K562 (cell line): ENCODE results near the gene RBMS3. TPM values are rescaled to one million over a fixed set of nuclear protein-coding genes. Genes with fewer than 3 reads are reported as not detected.

Experiments
- ATAC-seq: fragments of 200-7000 bp; cut with Tn5 transposase; 3 replicates; pipeline ENCODE4 v1.9.1; 2020; ENCODE audit warnings: moderate library complexity
- BruUV-seq: library from RNA; stranded (reverse); fragments of 400-500 nt; replicated peaks from 2 replicates; lab custom pipeline; 2021; lab: Mats Ljungman, UMichigan
- CTCF ChIA-PET: fragments of 300-600 bp; formaldehyde crosslinking; extraction: SDS; loops from one replicate; lab custom pipeline; 2021; ENCODE audit warnings: low intra/inter-chr PET ratio; lab: Yijun Ruan, JAX
- POLR2A ChIA-PET: fragments of 300-600, 350-650 bp; sonication (Branson Sonifier 250); formaldehyde crosslinking; extraction: SDS; loops from one replicate; lab custom pipeline; 2021; ENCODE audit warnings: antibody characterized with exemption, inconsistent platforms; lab: Yijun Ruan, JAX
- DNase-seq, 4 experiments: peaks; one replicate each; pipeline versions ENCODE4 v3.0.0 to v3.0.0-alpha.2; 2011 to 2018; ENCODE audit warnings: low spot score in 3 of 4, mixed read lengths in 3 of 4; ENCODE audit errors: extremely low read depth in 1 of 4
- FAIRE-seq: peaks from 2 replicates; lab custom pipeline; 2011; peaks lifted over from hg19 to GRCh38; lab: Jason Lieb, UNC
- H2AFZ ChIP-seq: 2 replicates; pipeline ENCODE4 v1.6.0; 2011; ENCODE audit warnings: low read depth, low read length, control low read depth, inconsistent platforms
- H3K27ac ChIP-seq: fragments of 200-600 bp; 3 replicates; pipeline ENCODE4 v1.8.0; 2011; ENCODE audit warnings: low read depth, mild to moderate bottlenecking, control low read depth, inconsistent platforms, low read length, moderate library complexity, mixed read lengths; ENCODE audit errors: extremely low read depth
- H3K27me3 ChIP-seq, 2 experiments: fragments of 300-600 bp in 1 of 2; 2 replicates in 1 of 2; 3 replicates in 1 of 2; pipeline versions ENCODE4 v1.6.0 to v1.8.0; 2011; ENCODE audit warnings: inconsistent platforms in 2 of 2, low read length in 2 of 2, mild to moderate bottlenecking in 1 of 2, mixed read lengths in 1 of 2, moderate library complexity in 1 of 2; ENCODE audit not compliant: control insufficient read depth in 2 of 2, insufficient read depth in 2 of 2
- H3K36me3 ChIP-seq: fragments of 300-600 bp; 3 replicates; pipeline ENCODE4 v1.8.0; 2011; ENCODE audit warnings: mild to moderate bottlenecking, low read length, inconsistent platforms; ENCODE audit not compliant: control insufficient read depth, insufficient read depth
- H3K4me1 ChIP-seq, 2 experiments: fragments of 200-600 bp in 1 of 2; replicated peaks in 1 of 2; 2 replicates in 1 of 2; 3 replicates in 1 of 2; pipeline versions ENCODE4 v1.5.1 to v1.8.0; 2011; ENCODE audit warnings: inconsistent platforms in 2 of 2, low read length in 2 of 2, mild to moderate bottlenecking in 1 of 2, mixed read lengths in 1 of 2, moderate library complexity in 1 of 2; ENCODE audit not compliant: control insufficient read depth in 2 of 2, insufficient read depth in 2 of 2
- H3K4me2 ChIP-seq: 2 replicates; pipeline ENCODE4 v1.6.1; 2011; ENCODE audit warnings: low read length, control low read depth, inconsistent platforms, mixed read lengths; ENCODE audit not compliant: insufficient read depth
- H3K4me3 ChIP-seq: fragments of 200-600 bp; sonication (generic), shearing (Covaris generic); 2 replicates; pipeline ENCODE4 v1.5.1; 2016; ENCODE audit warnings: control low read depth, inconsistent platforms
- H3K79me2 ChIP-seq: fragments of 200-600 bp; 3 replicates; pipeline ENCODE4 v1.8.0; 2011; ENCODE audit warnings: low read length, inconsistent platforms; ENCODE audit not compliant: control insufficient read depth, insufficient read depth
- H3K9ac ChIP-seq, 2 experiments: 2 replicates each; pipeline versions ENCODE4 v1.6.0 to v1.6.1; 2011; ENCODE audit warnings: low read depth in 2 of 2, low read length in 2 of 2, control low read depth in 1 of 2, inconsistent platforms in 1 of 2, mild to moderate bottlenecking in 1 of 2, mixed read lengths in 1 of 2; ENCODE audit not compliant: insufficient read depth in 1 of 2
- H3K9me1 ChIP-seq: one replicate; pipeline ENCODE4 v1.6.0; 2011; ENCODE audit warnings: inconsistent platforms, mild to moderate bottlenecking, low read length, moderate library complexity; ENCODE audit not compliant: control insufficient read depth, insufficient read depth
- H3K9me3 ChIP-seq: replicated peaks from 2 replicates; pipeline ENCODE4 v1.5.1; 2011; ENCODE audit warnings: low read depth, low read length, inconsistent platforms; ENCODE audit not compliant: control insufficient read depth, insufficient read depth
- H4K20me1 ChIP-seq: replicated peaks from 2 replicates; pipeline ENCODE4 v1.6.1; 2011; ENCODE audit warnings: low read length, inconsistent platforms, mixed read lengths; ENCODE audit not compliant: control insufficient read depth, insufficient read depth
- ATF3 ChIP-seq, 2 experiments: fragments of 450-650 bp in 1 of 2; sonication (generic) in 1 of 2; formaldehyde crosslinking in 1 of 2; IDR thresholded peaks in 1 of 2; conservative IDR thresholded peaks in 1 of 2; 2 replicates each; pipeline versions ENCODE4 v1.6.1 to v1.8.1; 2016 to 2023; ENCODE audit warnings: mild to moderate bottlenecking in 2 of 2, moderate library complexity in 2 of 2, inconsistent platforms in 1 of 2, missing genetic modification reagents in 1 of 2
- BACH1 ChIP-seq: fragments of 200-800 bp; sonication (Bioruptor generic); IDR thresholded peaks from 2 replicates; pipeline ENCODE4 v1.6.1; 2016; ENCODE audit warnings: missing genetic modification characterization, missing compliant biosample characterization
- CHD1 ChIP-seq: fragments of 200-600 bp; sonication (generic); IDR thresholded peaks from one replicate; pipeline ENCODE4 v1.6.1; 2012; ENCODE audit warnings: mild to moderate bottlenecking, moderate library complexity, low read length, inconsistent platforms
- CTCFL ChIP-seq: IDR thresholded peaks from 2 replicates; pipeline ENCODE4 v1.6.1; 2011; ENCODE audit warnings: borderline replicate concordance, low read depth, mild to moderate bottlenecking, moderate library complexity, low read length; ENCODE audit not compliant: insufficient read depth, poor library complexity, severe bottlenecking
- ELK3 ChIP-seq: fragments of 450-650 bp; formaldehyde crosslinking; IDR thresholded peaks from 2 replicates; pipeline ENCODE4 v1.4.0; 2020; ENCODE audit warnings: mild to moderate bottlenecking
- HDGF ChIP-seq: fragments of 450-650 bp; IDR thresholded peaks from 2 replicates; pipeline ENCODE4 v1.6.1; 2016
- JUN ChIP-seq, 2 experiments: sonication (generic) in 1 of 2; formaldehyde crosslinking in 1 of 2; IDR thresholded peaks; 2 replicates each; pipeline versions ENCODE4 v1.6.1 to v1.8.0; 2012 to 2022; ENCODE audit warnings: borderline replicate concordance in 2 of 2, mild to moderate bottlenecking in 2 of 2, improper control_type of control experiment in 1 of 2, low read depth in 1 of 2, low read length in 1 of 2, missing genetic modification reagents in 1 of 2
- MED1 ChIP-seq: sonication (generic); formaldehyde crosslinking; IDR thresholded peaks from 2 replicates; pipeline ENCODE4 v1.8.1; 2023; ENCODE audit warnings: missing genetic modification reagents, borderline replicate concordance
- NFE2L1 ChIP-seq: fragments of 450-650 bp; IDR thresholded peaks from 2 replicates; pipeline ENCODE4 v1.6.1; 2016; ENCODE audit warnings: missing genetic modification characterization, low read depth, mild to moderate bottlenecking, missing compliant biosample characterization, moderate library complexity, borderline replicate concordance
- POLR2AphosphoS2 ChIP-seq: IDR thresholded peaks from 2 replicates; pipeline ENCODE4 v1.6.1; 2012; ENCODE audit warnings: low read length, improper control_type of control experiment
- RBM14 ChIP-seq: fragments of 200-400 bp; formaldehyde crosslinking; IDR thresholded peaks from 2 replicates; pipeline ENCODE4 v1.6.1; 2018; ENCODE audit warnings: low read depth, mild to moderate bottlenecking, low read length, moderate library complexity, borderline replicate concordance; ENCODE audit not compliant: insufficient read depth
- SMAD1 ChIP-seq: fragments of 150-350 bp; IDR thresholded peaks from 2 replicates; pipeline ENCODE4 v1.6.1; 2014; ENCODE audit warnings: low read length, low read depth; ENCODE audit not compliant: partially characterized antibody
- TRIM28 ChIP-seq: fragments of 450-650 bp; IDR thresholded peaks from 2 replicates; pipeline ENCODE4 v1.6.1; 2017
- ZKSCAN3 ChIP-seq: fragments of 250-450 bp; sonication (Bioruptor Pico); IDR thresholded peaks from 2 replicates; pipeline ENCODE4 v1.4.0; 2020
- ZNF175 ChIP-seq: fragments of 200-800 bp; sonication (Bioruptor generic); IDR thresholded peaks from 2 replicates; pipeline ENCODE4 v1.6.1; 2016; ENCODE audit warnings: low read depth, mild to moderate bottlenecking, missing genetic modification characterization, missing compliant biosample characterization
- ZNF398 ChIP-seq: fragments of 250-450 bp; sonication (Bioruptor Pico); IDR thresholded peaks from 2 replicates; pipeline ENCODE4 v1.8.0; 2021; ENCODE audit warnings: moderate library complexity, mild to moderate bottlenecking, inconsistent platforms
- ZNF507 ChIP-seq: conservative IDR thresholded peaks from 2 replicates; pipeline ENCODE4 v1.6.1; 2017; ENCODE audit warnings: missing genetic modification characterization, missing compliant biosample characterization
- ZNF717 ChIP-seq: fragments of 250-450 bp; sonication (Bioruptor Pico); IDR thresholded peaks from 2 replicates; pipeline ENCODE4 v1.5.0; 2021
- in situ Hi-C: fragments of 300-500 bp; cut with MboI; formaldehyde crosslinking; loops from 4 replicates; pipeline ENCODE4 v1.15.0; 2018; ENCODE audit warnings: inconsistent platforms, mixed read lengths
- intact Hi-C: fragments of 100-400 bp; cut with micrococcal nuclease; formaldehyde crosslinking; loops from 2 replicates; pipeline ENCODE4 v1.14.2; 2022
- polyA plus RNA-seq, 8 experiments: library from polyadenylated mRNA; depleted of rRNA in 4 of 8; stranded (reverse) in 5 of 8; unstranded in 3 of 8; fragments of >200 nt; fragmentation: Nextera tagmentation in 2 of 8; fragmentation: Illumina TruSeq in 1 of 8; extraction: Ambion mirVana in 2 of 8; extraction: Trizol in 1 of 8; gene quantifications; 2 replicates each; pipeline versions ENCODE4 v1.2.1 to v1.2.3, GENCODE V29; 2011 to 2014; ENCODE audit warnings: inconsistent platforms in 1 of 8, missing spikeins in 1 of 8
- total RNA-seq, 7 experiments: library from RNA; depleted of rRNA in 6 of 7; stranded (reverse); fragments of >200 nt in 6 of 7; fragmentation: Illumina TruSeq in 2 of 7; extraction: Trizol in 2 of 7; gene quantifications; 2 replicates each; pipeline versions ENCODE4 v1.2.1 to v1.2.3, GENCODE V29; 2011 to 2021; ENCODE audit warnings: low replicate concordance in 1 of 7

The RBMS3 gene
- total and polyA plus RNA-seq, 9 of the 15 experiments (the other 6 are each of a cell fraction or from before 2014, with no cell fraction given), result 0.20 TPM; not detected in 8

- intact Hi-C loops (no loop called here), in situ Hi-C loops (no loop called here)
- H3K9me1 ChIP-seq, result no peaks in the 10 kb centered on the region
- no peak overlapping the region for H3K4me3 ChIP-seq
- no peak overlapping the region for H3K9ac ChIP-seq
- DNase-seq (no peak), ATAC-seq (no peak), FAIRE-seq (no peak)
- no peaks in the 10 kb centered on the region for H4K20me1 ChIP-seq
- no peaks in the 10 kb centered on the region; the same call in 1 of the 2 replicates for H3K9me3 ChIP-seq
- H3K4me2 ChIP-seq, result no peak overlapping the region
- H3K4me1 ChIP-seq, result no peaks in the 10 kb centered on the region
- CTCF ChIA-PET, result no interaction called here
- BruUV-seq, result no TSS peak
- POLR2A ChIA-PET, result no interaction called here
- no peak overlapping the region for H2AFZ ChIP-seq
- no peaks in the 10 kb centered on the region for H3K27me3 ChIP-seq
- H3K36me3 ChIP-seq, result no peaks in the 10 kb centered on the region
- H3K79me2 ChIP-seq, result no peaks in the 10 kb centered on the region
- H3K27ac ChIP-seq, result no peak overlapping the region
- TF ChIP-seq SMAD1, result no peak
- no peak for TF ChIP-seq HDGF
- no peak for TF ChIP-seq MED1 (CRISPR knock-in tag)
- TF ChIP-seq ELK3, result no peak
- TF ChIP-seq ZNF507 (tag), result no peak
- no peak for TF ChIP-seq ZNF398
- TF ChIP-seq TRIM28, result no peak
- no peak for TF ChIP-seq NFE2L1 (tag)
- TF ChIP-seq ZKSCAN3 (CRISPR knock-in tag), result no peak
- no peak for TF ChIP-seq POLR2AphosphoS2
- no peak for TF ChIP-seq CHD1
- no peak for TF ChIP-seq JUN (IDR thresholded peaks at IDR 0.05; ENCODE audit: borderline replicate concordance, low read depth, low read length)
- no peak for TF ChIP-seq JUN (CRISPR knock-in tag; IDR thresholded peaks at IDR 0.05; ENCODE audit: borderline replicate concordance)
- no peak for TF ChIP-seq RBM14
- TF ChIP-seq CTCFL, result no peak
- no peak for TF ChIP-seq BACH1
- TF ChIP-seq ZNF175, result no peak
- no peak for TF ChIP-seq ZNF717 (CRISPR knock-in tag)
- TF ChIP-seq ATF3 (IDR thresholded peaks at IDR 0.05), result no peak
- TF ChIP-seq ATF3 (CRISPR knock-in tag; conservative IDR thresholded peaks at IDR 0.05), result no peak
Measured at GRCh38 chr3:29337565-29337964, 56.7 kb downstream of the RBMS3 start.
